GM18502 (cell line): ENCODE results near the gene VPREB1.
"Not testable (repeated sequence)": the region's sequence is repeated elsewhere in the genome, so short reads cannot be mapped to it uniquely, and the experiment has no call there.

Experiments used
- ATAC-seq: cut with Tn5 transposase; IDR thresholded peaks from one replicate; pipeline ENCODE4 v1.9.1; 2021; ENCODE audit warnings: mild to moderate bottlenecking; ENCODE audit not compliant: unreplicated experiment, poor library complexity

The VPREB1 gene

GRCh38 chr22:22243033-22243680, 1.4 kb upstream of the VPREB1 start:
- no peak for ATAC-seq

GRCh38 chr22:22245256-22245909, 797 bp downstream of the VPREB1 start:
- no peak for ATAC-seq

GRCh38 chr22:22245935-22246525, 1.4 kb downstream of the VPREB1 start:
- no peak for ATAC-seq

- no peak for ATAC-seq
These were observed 2.1 kb downstream of the VPREB1 start for GRCh38 chr22:22246706-22247105.

- ATAC-seq, result no peak
These were observed 4.3 kb downstream of the VPREB1 start for GRCh38 chr22:22248878-22249277.

- not testable (repeated sequence) for ATAC-seq
These were observed 6.1 kb downstream of the VPREB1 start for GRCh38 chr22:22250651-22251050.

GRCh38 chr22:22256133-22256532, 11.5 kb downstream of the VPREB1 start:
- not testable (repeated sequence) for ATAC-seq

- not testable (repeated sequence) for ATAC-seq
These were observed 14.2 kb downstream of the VPREB1 start for GRCh38 chr22:22258597-22259415.

GRCh38 chr22:22260169-22260568, 15.6 kb downstream of the VPREB1 start:
- ATAC-seq, result not testable (repeated sequence)

- not testable (repeated sequence) for ATAC-seq
These were observed 16.0 kb downstream of the VPREB1 start for GRCh38 chr22:22260586-22260985.

- not testable (repeated sequence) for ATAC-seq
These were observed 17.9 kb downstream of the VPREB1 start for GRCh38 chr22:22262332-22263074.

- ATAC-seq, result not testable (repeated sequence)
These were observed 19.2 kb downstream of the VPREB1 start for GRCh38 chr22:22263823-22264222.

GRCh38 chr22:22270036-22270676, 25.6 kb downstream of the VPREB1 start:
- not testable (repeated sequence) for ATAC-seq

GRCh38 chr22:22277423-22277822, 32.8 kb downstream of the VPREB1 start:
- not testable (repeated sequence) for ATAC-seq

GRCh38 chr22:22284962-22285756, 40.6 kb downstream of the VPREB1 start:
- ATAC-seq, result not testable (repeated sequence)

GRCh38 chr22:22286390-22287105, 42.0 kb downstream of the VPREB1 start:
- ATAC-seq, result not testable (repeated sequence)

- not testable (repeated sequence) for ATAC-seq
These were observed 42.6 kb downstream of the VPREB1 start for GRCh38 chr22:22287106-22287626.

- ATAC-seq, result not testable (repeated sequence)
These were observed 45.1 kb downstream of the VPREB1 start for GRCh38 chr22:22289666-22290065.
